ENCODE measurements around the gene BTBD10. TPM values are rescaled to one million over a fixed set of nuclear protein-coding genes. Genes with fewer than 3 reads are reported as not detected.

BTBD10 gene
- total and polyA plus RNA-seq, 2 donors (not counting 1 experiment from before 2014, with no cell fraction given) = 40.2 to 83.9 TPM

DNA sequence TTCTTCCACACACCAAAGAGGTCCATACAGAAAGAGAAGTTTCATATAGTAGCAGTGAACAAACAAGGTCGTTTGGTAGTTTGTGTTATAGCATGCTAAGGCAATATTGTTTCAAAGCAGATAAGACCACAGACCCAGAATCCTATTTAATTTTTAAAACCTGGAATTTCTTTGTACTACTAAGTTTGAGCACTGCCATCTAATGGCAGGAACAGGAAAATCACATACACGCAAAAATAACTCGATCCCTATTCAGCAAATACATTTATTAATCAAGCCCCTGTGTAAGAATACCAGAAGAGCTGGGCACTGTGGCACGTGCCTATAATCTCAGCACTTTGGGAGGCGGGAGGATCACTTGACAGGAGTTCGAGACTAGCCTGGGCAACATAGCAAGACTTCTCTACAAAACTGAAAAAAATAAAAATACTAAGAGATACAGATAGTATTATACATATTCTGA lies 2.9 kb upstream of the BTBD10 start:
- H3K27me3 ChIP-seq (ENCODE audit: control insufficient read depth, insufficient read depth, low read length) = peaks cover 8% of the 10 kb centered on the region
- no peaks in the 10 kb centered on the region for H3K4me1 ChIP-seq (ENCODE audit: control insufficient read depth, extremely low read depth, insufficient read depth, low read length)
- H3K4me3 ChIP-seq (replicated peaks in 1 of 4; ENCODE audit: control extremely low read depth in 1 of 4, insufficient read depth in 1 of 4, low read depth in 3 of 4, low read length in 4 of 4) = no peak overlapping the region
- no peak overlapping the region for H2AFZ ChIP-seq (ENCODE audit: low read length)
- no peaks in the 10 kb centered on the region for H4K20me1 ChIP-seq (ENCODE audit: control insufficient read depth, extremely low read depth, insufficient read depth, low read length)
- H3K9me3 ChIP-seq (ENCODE audit: control insufficient read depth, insufficient read depth, low read depth, low read length) = no peaks in the 10 kb centered on the region
- no peaks in the 10 kb centered on the region for H3K36me3 ChIP-seq (ENCODE audit: control insufficient read depth, insufficient read depth, low read length)
- no peak overlapping the region for H3K4me2 ChIP-seq (ENCODE audit: extremely low read depth, insufficient read depth, low read length)
- H3K79me2 ChIP-seq (ENCODE audit: control insufficient read depth, insufficient read depth, low read length) = peaks cover 19% of the 10 kb centered on the region
- DNase-seq (ENCODE audit: low read depth in 2 of 2) = peak; percentile 38 to 64
- no peak overlapping the region for H3K27ac ChIP-seq (ENCODE audit: insufficient read depth, low read length)
- H3K9ac ChIP-seq (ENCODE audit: insufficient read depth, low read length) = no peak overlapping the region
- TF ChIP-seq, protein P1, sequence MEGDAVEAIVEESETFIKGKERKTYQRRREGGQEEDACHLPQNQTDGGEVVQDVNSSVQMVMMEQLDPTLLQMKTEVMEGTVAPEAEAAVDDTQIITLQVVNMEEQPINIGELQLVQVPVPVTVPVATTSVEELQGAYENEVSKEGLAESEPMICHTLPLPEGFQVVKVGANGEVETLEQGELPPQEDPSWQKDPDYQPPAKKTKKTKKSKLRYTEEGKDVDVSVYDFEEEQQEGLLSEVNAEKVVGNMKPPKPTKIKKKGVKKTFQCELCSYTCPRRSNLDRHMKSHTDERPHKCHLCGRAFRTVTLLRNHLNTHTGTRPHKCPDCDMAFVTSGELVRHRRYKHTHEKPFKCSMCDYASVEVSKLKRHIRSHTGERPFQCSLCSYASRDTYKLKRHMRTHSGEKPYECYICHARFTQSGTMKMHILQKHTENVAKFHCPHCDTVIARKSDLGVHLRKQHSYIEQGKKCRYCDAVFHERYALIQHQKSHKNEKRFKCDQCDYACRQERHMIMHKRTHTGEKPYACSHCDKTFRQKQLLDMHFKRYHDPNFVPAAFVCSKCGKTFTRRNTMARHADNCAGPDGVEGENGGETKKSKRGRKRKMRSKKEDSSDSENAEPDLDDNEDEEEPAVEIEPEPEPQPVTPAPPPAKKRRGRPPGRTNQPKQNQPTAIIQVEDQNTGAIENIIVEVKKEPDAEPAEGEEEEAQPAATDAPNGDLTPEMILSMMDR (conservative IDR thresholded peaks at IDR 0.05 in 1 of 2, IDR thresholded peaks at IDR 0.05 in 1 of 2; ENCODE audit: low read depth in 1 of 2, low read length in 2 of 2) = peak; percentile 53 to 68
- TF ChIP-seq EZH2 (IDR thresholded peaks at IDR 0.05; ENCODE audit: low read length, missing control alignments) = no peak

DNA sequence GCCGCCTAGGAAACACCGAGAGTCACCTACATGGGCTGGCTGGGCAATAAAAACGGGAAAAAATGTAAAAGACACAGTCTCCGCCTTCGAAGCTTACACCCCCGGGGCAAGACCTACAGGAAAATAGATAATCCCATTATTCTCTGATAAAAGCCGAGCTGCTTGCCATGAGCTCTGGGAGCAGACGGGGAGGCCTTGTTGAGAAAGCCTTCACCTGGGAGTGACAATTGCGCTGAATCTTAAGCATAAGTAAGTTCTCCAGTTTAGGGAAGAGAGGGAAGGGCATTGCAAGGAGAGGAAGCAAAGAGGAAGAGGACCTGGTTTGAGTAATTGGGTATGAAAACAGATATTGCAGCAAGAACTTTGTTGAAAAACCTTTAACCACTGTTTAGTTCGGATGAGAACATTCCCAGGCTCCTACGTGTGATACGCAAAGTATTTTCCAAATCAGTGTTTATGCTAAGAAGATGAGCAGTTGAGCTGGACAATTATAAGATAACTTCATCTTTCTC lies 813 bp upstream of the BTBD10 start:
- H3K4me3 ChIP-seq (replicated peaks in 1 of 4; ENCODE audit: control extremely low read depth in 1 of 4, insufficient read depth in 1 of 4, low read depth in 3 of 4, low read length in 4 of 4) = peak overlapping the region; percentile 82 to 98 (median 90)
- no peak overlapping the region for H3K9ac ChIP-seq (ENCODE audit: insufficient read depth, low read length)
- TF ChIP-seq, protein P1 (conservative IDR thresholded peaks at IDR 0.05 in 1 of 2, IDR thresholded peaks at IDR 0.05 in 1 of 2; ENCODE audit: low read depth in 1 of 2, low read length in 2 of 2) = no peak
- TF ChIP-seq EZH2 (IDR thresholded peaks at IDR 0.05; ENCODE audit: low read length, missing control alignments) = no peak
- no peaks in the 10 kb centered on the region for H3K9me3 ChIP-seq (ENCODE audit: control insufficient read depth, insufficient read depth, low read depth, low read length)
- H2AFZ ChIP-seq (ENCODE audit: low read length) = peak overlapping the region; percentile 69
- H3K4me2 ChIP-seq (ENCODE audit: extremely low read depth, insufficient read depth, low read length) = peak overlapping the region; percentile 92
- H3K27ac ChIP-seq (ENCODE audit: insufficient read depth, low read length) = peak overlapping the region; percentile 72
- no peaks in the 10 kb centered on the region for H3K27me3 ChIP-seq (ENCODE audit: control insufficient read depth, insufficient read depth, low read length)
- no peaks in the 10 kb centered on the region for H3K36me3 ChIP-seq (ENCODE audit: control insufficient read depth, insufficient read depth, low read length)
- no peaks in the 10 kb centered on the region for H4K20me1 ChIP-seq (ENCODE audit: control insufficient read depth, extremely low read depth, insufficient read depth, low read length)
- H3K79me2 ChIP-seq (ENCODE audit: control insufficient read depth, insufficient read depth, low read length) = peaks cover 35% of the 10 kb centered on the region
- no peak for DNase-seq (ENCODE audit: low read depth in 2 of 2)
- H3K4me1 ChIP-seq (ENCODE audit: control insufficient read depth, extremely low read depth, insufficient read depth, low read length) = no peaks in the 10 kb centered on the region

DNA sequence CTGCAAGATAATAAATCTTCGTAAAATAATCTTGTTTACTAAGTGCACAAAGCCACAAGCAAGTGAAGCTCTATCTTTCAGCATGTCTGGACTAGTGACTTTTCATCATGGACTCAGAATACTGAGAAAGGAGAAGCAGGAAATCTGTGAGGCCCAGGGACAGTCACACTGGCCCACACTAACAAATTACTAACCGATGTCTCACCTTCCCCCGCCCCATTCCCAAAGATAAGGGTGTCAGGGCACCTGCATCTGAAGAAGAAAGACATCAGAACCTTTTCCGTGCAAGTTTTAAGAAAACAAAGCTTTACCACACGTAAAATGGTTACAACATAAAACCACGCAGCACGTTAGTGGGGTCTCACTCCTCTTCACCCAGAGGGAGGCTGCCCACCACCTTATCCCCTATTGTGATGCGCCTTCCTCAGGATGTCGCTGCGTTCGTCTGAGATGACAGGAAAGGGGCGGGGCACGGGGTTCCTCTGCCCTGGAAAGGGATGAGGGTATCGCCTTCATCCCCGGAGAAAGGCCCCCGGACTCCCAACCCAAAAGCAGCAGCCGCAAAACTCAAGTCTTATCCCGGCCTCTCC lies 616 bp downstream of the BTBD10 start:
- no peaks in the 10 kb centered on the region for H3K27me3 ChIP-seq (ENCODE audit: control insufficient read depth, insufficient read depth, low read length)
- no peaks in the 10 kb centered on the region for H3K4me1 ChIP-seq (ENCODE audit: control insufficient read depth, extremely low read depth, insufficient read depth, low read length)
- peak overlapping the region; percentile 96 for H3K4me2 ChIP-seq (ENCODE audit: extremely low read depth, insufficient read depth, low read length)
- H2AFZ ChIP-seq (ENCODE audit: low read length) = peak overlapping the region; percentile 79
- H3K9ac ChIP-seq (ENCODE audit: insufficient read depth, low read length) = peak overlapping the region; percentile 63
- peak overlapping the region; percentile 72 for H3K27ac ChIP-seq (ENCODE audit: insufficient read depth, low read length)
- TF ChIP-seq, protein P1 (conservative IDR thresholded peaks at IDR 0.05 in 1 of 2, IDR thresholded peaks at IDR 0.05 in 1 of 2; ENCODE audit: low read depth in 1 of 2, low read length in 2 of 2) = no peak
- TF ChIP-seq EZH2 (IDR thresholded peaks at IDR 0.05; ENCODE audit: low read length, missing control alignments) = no peak
- peak; percentile 20 to 61 for DNase-seq (ENCODE audit: low read depth in 2 of 2)
- peaks cover 46% of the 10 kb centered on the region for H3K79me2 ChIP-seq (ENCODE audit: control insufficient read depth, insufficient read depth, low read length)
- no peaks in the 10 kb centered on the region for H3K9me3 ChIP-seq (ENCODE audit: control insufficient read depth, insufficient read depth, low read depth, low read length)
- H3K4me3 ChIP-seq (replicated peaks in 1 of 4; ENCODE audit: control extremely low read depth in 1 of 4, insufficient read depth in 1 of 4, low read depth in 3 of 4, low read length in 4 of 4) = peak overlapping the region; percentile 82 to 98 (median 90)
- no peaks in the 10 kb centered on the region for H3K36me3 ChIP-seq (ENCODE audit: control insufficient read depth, insufficient read depth, low read length)
- H4K20me1 ChIP-seq (ENCODE audit: control insufficient read depth, extremely low read depth, insufficient read depth, low read length) = no peaks in the 10 kb centered on the region
